HL-60 (cell line): ENCODE measurements around the gene ORAI3.
A peak's percentile ranks its signal among the peaks of the same experiment; 100 is the strongest.

Experiments
- POLR2AphosphoS5 ChIP-seq: IDR thresholded peaks from 2 replicates; pipeline ENCODE4 v1.6.1; 2012; ENCODE audit warnings: low read depth
- TF ChIP-seq, protein P1 (sequence below): IDR thresholded peaks from one replicate; pipeline ENCODE4 v1.5.1; 2011; ENCODE audit warnings: low read length, control low read depth, inconsistent platforms; ENCODE audit not compliant: insufficient read depth

DNA sequence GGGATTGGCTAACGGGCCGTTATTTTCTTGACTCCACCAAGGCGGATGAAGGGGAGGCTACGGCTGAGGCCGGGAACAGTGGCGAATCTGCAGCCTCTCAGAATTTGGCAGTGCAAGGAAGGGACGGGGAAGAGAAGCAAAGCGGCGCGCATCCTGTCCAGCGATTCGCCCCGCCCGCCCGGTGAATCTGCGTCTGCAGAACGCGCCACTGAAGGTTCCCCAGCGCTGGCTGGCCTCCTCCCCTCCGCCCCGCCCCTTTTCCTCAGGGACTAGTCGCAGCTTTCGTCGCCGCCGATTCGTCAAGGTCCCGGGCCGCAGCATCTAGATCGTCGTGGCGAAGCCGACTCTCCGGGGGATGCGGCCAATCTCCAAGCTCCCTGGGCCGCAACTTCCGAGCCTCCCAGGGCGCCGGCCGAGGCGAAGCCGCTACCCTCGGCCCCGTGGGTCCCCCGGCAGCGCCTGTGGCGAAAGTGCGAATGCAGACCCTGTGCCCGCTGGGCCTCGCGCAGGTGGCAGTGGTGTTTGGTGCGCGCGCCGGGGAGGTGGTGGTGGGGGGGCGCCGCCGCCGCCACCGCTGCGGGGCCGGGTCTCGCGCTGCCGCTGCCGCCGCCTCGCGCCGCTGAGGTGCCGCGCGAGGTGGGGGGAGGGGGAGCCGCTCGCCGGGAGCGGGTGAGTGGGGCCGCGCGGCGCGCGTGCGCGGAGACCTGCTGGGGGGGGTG, 8.7 kb downstream of the ORAI3 start, which contains the start of gene SETD1A:
- TF ChIP-seq, protein P1, sequence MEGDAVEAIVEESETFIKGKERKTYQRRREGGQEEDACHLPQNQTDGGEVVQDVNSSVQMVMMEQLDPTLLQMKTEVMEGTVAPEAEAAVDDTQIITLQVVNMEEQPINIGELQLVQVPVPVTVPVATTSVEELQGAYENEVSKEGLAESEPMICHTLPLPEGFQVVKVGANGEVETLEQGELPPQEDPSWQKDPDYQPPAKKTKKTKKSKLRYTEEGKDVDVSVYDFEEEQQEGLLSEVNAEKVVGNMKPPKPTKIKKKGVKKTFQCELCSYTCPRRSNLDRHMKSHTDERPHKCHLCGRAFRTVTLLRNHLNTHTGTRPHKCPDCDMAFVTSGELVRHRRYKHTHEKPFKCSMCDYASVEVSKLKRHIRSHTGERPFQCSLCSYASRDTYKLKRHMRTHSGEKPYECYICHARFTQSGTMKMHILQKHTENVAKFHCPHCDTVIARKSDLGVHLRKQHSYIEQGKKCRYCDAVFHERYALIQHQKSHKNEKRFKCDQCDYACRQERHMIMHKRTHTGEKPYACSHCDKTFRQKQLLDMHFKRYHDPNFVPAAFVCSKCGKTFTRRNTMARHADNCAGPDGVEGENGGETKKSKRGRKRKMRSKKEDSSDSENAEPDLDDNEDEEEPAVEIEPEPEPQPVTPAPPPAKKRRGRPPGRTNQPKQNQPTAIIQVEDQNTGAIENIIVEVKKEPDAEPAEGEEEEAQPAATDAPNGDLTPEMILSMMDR, result no peak
- peak; percentile 48; the same call in 1 of the 2 replicates for TF ChIP-seq POLR2AphosphoS5
